ENCODE data around the gene TMUB2. TPM values are rescaled to one million over a fixed set of nuclear protein-coding genes. Genes with fewer than 3 reads are reported as not detected.

The TMUB2 gene
- total and polyA plus RNA-seq, 9 of the 15 experiments (the other 6 are each of a cell fraction or from before 2014, with no cell fraction given), result 4.1 to 29.8 (median 16.3) TPM

DNA sequence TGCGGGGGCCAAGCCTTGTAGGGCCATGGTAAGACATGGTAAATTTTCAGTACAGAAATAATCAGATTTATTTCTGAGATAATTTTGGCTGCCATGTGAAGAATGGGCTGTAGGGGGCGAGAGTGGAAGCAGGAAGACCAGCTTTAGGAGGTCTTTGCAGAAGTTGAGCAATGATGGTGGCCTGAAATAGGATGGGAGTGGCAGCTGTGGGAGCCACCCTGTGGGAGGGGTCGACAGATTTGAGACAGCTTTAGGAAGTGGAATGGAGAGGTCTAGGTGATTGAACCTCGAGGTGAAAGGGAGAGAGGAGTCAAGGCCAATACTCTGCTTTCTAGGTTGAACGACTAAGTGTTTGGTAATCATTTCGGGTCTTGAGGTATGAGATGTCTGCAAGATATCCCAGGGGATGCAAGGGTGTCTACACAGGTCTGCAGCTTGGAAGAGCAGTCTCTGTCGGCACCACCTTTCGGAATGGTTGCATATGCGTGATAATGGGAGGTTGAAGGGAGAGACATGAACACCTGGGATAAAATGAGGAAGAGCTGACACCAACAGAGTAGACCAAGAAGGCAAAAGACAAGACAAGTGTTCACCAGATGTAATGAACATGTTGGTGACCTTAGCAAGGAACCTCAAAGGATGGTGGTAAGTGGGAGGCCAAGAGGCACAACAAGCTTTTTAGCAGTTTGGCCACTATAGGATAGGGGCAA lies 17.1 kb downstream of the TMUB2 start (continued):
- TF ChIP-seq, protein P1, sequence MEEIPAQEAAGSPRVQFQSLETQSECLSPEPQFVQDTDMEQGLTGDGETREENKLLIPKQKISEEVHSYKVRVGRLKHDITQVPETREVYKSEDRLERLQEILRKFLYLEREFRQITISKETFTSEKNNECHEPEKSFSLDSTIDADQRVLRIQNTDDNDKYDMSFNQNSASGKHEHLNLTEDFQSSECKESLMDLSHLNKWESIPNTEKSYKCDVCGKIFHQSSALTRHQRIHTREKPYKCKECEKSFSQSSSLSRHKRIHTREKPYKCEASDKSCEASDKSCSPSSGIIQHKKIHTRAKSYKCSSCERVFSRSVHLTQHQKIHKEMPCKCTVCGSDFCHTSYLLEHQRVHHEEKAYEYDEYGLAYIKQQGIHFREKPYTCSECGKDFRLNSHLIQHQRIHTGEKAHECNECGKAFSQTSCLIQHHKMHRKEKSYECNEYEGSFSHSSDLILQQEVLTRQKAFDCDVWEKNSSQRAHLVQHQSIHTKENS (CRISPR knock-in tag; IDR thresholded peaks at IDR 0.05), result no peak
- TF ChIP-seq EGR1 (conservative IDR thresholded peaks at IDR 0.05) (no peak), ZNF644 (tag; IDR thresholded peaks at IDR 0.05; ENCODE audit: low read depth) (no peak), CBFA2T2 (conservative IDR thresholded peaks at IDR 0.05) (no peak), RBM34 (IDR thresholded peaks at IDR 0.05; ENCODE audit: borderline replicate concordance, insufficient read depth, low read length) (no peak), BMI1 (IDR thresholded peaks at IDR 0.05; ENCODE audit: low read length) (no peak), ATF7 (IDR thresholded peaks at IDR 0.05) (no peak), ADNP (tag; IDR thresholded peaks at IDR 0.05) (no peak), ZNF24 (IDR thresholded peaks at IDR 0.05) (no peak), XRCC5 (IDR thresholded peaks at IDR 0.05; ENCODE audit: low read depth, low read length) (0 out of 2 replicates have a peak, but pooled peaks have one; percentile 28), ZNF408 (CRISPR knock-in tag; IDR thresholded peaks at IDR 0.05; ENCODE audit: low read depth) (no peak), ELF1 (tag; IDR thresholded peaks at IDR 0.05) (no peak), MEF2A (IDR thresholded peaks at IDR 0.05; ENCODE audit: control insufficient read depth, low read depth, low read length) (no peak), ZNF316 (IDR thresholded peaks at IDR 0.05) (no peak), SMAD1 (IDR thresholded peaks at IDR 0.05; ENCODE audit: low read depth, low read length, partially characterized antibody) (no peak), CBX8 (IDR thresholded peaks at IDR 0.05; ENCODE audit: borderline replicate concordance, extremely low read depth, low read depth, low read length, poor library complexity, severe bottlenecking) (no peak), ZBTB8A (IDR thresholded peaks at IDR 0.05; ENCODE audit: partially characterized antibody) (no peak), ZKSCAN8 (CRISPR knock-in tag; IDR thresholded peaks at IDR 0.05) (no peak), SMARCE1 (IDR thresholded peaks at IDR 0.05) (no peak), GTF2A2 (tag; IDR thresholded peaks at IDR 0.05) (no peak), KLF10 (CRISPR knock-in tag; IDR thresholded peaks at IDR 0.05) (no peak), ZNF174 (CRISPR knock-in tag; IDR thresholded peaks at IDR 0.05) (no peak), ZNF766 (CRISPR knock-in tag; conservative IDR thresholded peaks at IDR 0.05) (no peak), NR2C1 (IDR thresholded peaks at IDR 0.05) (no peak), NR2C1 (tag; IDR thresholded peaks at IDR 0.05) (no peak), ZNF57 (CRISPR knock-in tag; IDR thresholded peaks at IDR 0.05) (no peak), CC2D1A (IDR thresholded peaks at IDR 0.05) (peak; percentile 7; the same call in 1 of the 2 replicates), XRCC3 (IDR thresholded peaks at IDR 0.05) (no peak), KAT2B (IDR thresholded peaks at IDR 0.05; ENCODE audit: low read depth, low read length) (no peak)
- TF ChIP-seq, protein P2, sequence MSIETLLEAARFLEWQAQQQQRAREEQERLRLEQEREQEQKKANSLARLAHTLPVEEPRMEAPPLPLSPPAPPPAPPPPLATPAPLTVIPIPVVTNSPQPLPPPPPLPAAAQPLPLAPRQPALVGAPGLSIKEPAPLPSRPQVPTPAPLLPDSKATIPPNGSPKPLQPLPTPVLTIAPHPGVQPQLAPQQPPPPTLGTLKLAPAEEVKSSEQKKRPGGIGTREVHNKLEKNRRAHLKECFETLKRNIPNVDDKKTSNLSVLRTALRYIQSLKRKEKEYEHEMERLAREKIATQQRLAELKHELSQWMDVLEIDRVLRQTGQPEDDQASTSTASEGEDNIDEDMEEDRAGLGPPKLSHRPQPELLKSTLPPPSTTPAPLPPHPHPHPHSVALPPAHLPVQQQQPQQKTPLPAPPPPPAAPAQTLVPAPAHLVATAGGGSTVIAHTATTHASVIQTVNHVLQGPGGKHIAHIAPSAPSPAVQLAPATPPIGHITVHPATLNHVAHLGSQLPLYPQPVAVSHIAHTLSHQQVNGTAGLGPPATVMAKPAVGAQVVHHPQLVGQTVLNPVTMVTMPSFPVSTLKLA (conservative IDR thresholded peaks at IDR 0.05), result no peak

Data from K562 (cell line).